Stimulated activated memory B cell treated with anti-CD40 and anti-IgM and Interleukin-4, amounts not matched to agents 10 μg/mL and 1 μg/mL and 100 μg/mL, for 72 hours (primary cell): ENCODE data around the gene DNAH14.

Source experiments
- ATAC-seq: fragments of 150-1000 bp; cut with Tn5 transposase; 2 replicates; pipeline ENCODE4 v1.10.0; 2021
- H3K27ac Mint-ChIP-seq: one replicate; pipeline ENCODE4 v1.8.0; 2022; ENCODE audit warnings: mild to moderate bottlenecking, mixed read lengths
- H3K27me3 Mint-ChIP-seq: one replicate; pipeline ENCODE4 v1.8.0; 2022; ENCODE audit warnings: mixed read lengths
- H3K36me3 Mint-ChIP-seq: one replicate; pipeline ENCODE4 v1.8.0; 2022; ENCODE audit warnings: mixed read lengths
- H3K4me1 Mint-ChIP-seq: one replicate; pipeline ENCODE4 v1.8.0; 2022; ENCODE audit warnings: mixed read lengths
- H3K4me3 Mint-ChIP-seq: one replicate; pipeline ENCODE4 v1.8.0; 2022; ENCODE audit warnings: mild to moderate bottlenecking, moderate library complexity, mixed read lengths
- H3K9me3 Mint-ChIP-seq: one replicate; pipeline ENCODE4 v1.8.0; 2022; ENCODE audit warnings: mixed read lengths

DNAH14 gene

DNA sequence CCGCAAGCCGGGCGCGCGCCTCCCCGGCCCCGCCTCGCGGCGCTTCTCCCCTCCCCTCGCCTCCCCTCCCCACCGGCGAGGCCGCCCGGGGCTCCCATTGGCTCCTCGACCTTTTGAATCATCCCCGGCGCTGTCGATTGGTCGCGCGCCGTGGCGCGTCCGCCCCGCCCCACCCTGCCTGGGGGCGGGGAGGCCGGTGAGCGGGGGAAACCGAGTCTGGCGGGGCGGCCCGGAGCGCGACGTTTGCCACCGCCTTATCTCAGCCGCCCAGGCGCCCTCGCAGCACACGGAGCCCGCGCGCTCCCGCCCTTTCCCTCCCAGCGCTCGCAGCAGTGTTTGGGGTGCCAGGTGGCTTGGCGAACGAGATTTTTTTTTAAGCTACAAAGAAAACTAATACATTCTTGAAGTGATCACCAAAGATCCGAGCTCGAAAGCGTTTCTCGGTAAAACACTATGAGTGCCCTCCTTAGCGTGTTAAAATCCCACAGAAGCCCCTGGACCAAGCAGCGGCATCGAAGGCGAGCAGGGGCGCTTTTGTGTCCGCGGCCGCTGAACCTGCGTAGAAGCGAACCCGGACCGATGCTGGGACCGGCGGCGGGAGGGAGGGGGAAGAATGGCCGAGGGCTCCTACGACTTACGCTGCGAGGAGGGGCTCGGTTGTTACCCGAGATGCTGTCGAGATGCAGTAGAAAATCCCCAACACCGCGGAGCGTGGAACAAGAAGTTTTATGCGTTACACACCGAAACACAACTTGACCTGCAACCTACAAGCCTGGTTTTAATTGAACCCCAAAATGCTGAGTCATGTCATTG, 498.8 kb downstream of the DNAH14 start:
- no peaks in the 10 kb centered on the region for H3K27me3 Mint-ChIP-seq
- peak; percentile 97 for ATAC-seq

DNA sequence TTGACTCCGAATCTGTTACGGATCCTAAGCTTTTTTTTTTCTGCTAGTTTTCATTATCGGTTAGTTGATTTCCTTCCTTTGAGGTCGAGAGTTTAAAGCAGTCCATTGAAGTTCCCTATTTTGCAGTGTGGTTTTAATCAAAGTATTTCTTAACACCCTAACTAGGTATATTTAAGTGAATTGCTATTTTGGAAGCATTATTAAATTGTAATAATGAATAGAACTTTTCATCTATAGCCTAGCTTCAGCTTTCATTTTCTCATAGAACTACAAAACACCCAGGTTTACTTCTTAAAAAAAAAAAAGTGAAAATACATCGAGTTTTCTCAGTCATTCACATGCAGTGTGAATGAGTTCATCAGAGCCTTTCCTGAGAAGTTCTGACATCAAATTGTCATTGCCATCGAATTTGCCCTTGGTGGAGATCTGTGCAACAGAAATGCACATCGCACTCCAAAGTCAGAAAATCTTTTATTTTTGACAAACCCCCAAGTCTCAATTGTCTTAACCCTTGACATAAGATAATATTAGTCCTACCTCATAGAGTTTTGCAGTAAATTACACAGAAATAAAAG, 499.5 kb downstream of the DNAH14 start:
- no peak for ATAC-seq
- peaks cover 27% of the 10 kb centered on the region for H3K4me1 Mint-ChIP-seq
- H3K9me3 Mint-ChIP-seq: no peaks in the 10 kb centered on the region
- peak overlapping the region; percentile 86 for H3K4me3 Mint-ChIP-seq
- peak overlapping the region; percentile 46 for H3K27ac Mint-ChIP-seq
- H3K27me3 Mint-ChIP-seq: no peaks in the 10 kb centered on the region
- no peaks in the 10 kb centered on the region for H3K36me3 Mint-ChIP-seq

More for the DNA sequence above, 498.8 kb downstream of the DNAH14 start:
- no peaks in the 10 kb centered on the region for H3K9me3 Mint-ChIP-seq
- H3K4me1 Mint-ChIP-seq: peaks cover 32% of the 10 kb centered on the region
- H3K4me3 Mint-ChIP-seq: peak overlapping the region; percentile 86
- peaks cover 5% of the 10 kb centered on the region for H3K36me3 Mint-ChIP-seq
- H3K27ac Mint-ChIP-seq: peak overlapping the region; percentile 46

DNA sequence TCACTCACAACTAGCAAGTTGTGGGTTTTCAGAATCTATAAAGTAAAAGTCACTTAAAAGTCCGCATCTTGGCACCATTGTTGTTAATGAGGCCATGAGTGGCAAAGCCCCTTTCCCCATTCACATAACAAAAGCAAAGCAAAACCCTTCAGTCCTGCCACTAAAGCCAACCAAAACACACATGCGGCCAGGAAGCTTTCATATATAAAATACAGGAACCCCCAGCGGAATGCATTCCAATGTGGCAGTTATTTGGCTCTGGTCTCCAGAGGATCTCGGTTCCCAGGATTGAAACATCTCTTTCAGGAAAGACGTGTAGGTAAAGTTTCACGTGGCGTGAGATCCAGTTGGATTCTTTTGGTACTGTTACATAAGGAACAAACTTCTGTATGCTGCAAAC, 500.8 kb downstream of the DNAH14 start:
- Mint-ChIP-seq H3K4me3 (no peak overlapping the region), H3K9me3 (no peaks in the 10 kb centered on the region), H3K27ac (no peak overlapping the region), H3K27me3 (no peaks in the 10 kb centered on the region), H3K4me1 (peaks cover 25% of the 10 kb centered on the region), H3K36me3 (no peaks in the 10 kb centered on the region)
- ATAC-seq: no peak

DNA sequence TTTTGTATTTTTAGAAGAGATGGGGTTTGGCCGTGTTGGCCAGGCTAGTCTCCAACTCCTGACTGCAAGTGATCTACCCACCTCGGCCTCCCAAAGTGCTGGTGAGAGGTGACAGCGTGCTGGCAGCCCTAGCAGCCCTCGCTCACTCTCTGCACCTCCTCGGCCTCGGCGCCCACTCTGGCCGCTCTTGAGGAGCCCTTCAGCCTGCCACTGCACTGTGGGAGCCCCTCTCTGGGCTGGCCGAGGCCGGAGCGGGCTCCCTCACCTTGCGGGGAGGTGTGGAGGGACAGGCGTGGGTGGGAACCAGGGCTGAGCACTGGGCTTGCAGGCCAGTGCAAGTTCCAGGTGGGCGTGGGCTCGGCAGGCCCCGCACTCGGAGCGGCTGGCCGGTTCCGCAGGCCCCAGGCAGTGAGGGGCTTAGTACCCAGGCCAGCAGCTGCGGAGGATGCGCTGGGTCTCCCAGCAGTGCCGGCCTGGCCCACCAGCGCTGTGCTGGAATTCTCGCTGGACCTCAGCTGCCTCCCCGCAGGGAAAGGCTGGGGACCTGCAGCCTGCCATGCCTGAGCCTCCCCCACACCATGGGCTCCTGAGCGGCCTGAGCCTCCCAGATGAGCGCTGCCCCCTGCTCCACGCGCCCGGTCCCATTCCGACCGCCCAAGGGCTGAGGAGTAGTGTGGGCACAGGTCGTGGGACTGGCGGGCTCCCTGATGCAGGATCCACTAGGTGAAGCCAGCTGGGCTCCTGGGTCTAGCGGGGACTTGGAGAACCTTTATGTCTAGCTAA, 501.8 kb downstream of the DNAH14 start:
- Mint-ChIP-seq H3K36me3 (no peaks in the 10 kb centered on the region), H3K27ac (no peak overlapping the region), H3K9me3 (no peaks in the 10 kb centered on the region), H3K4me1 (peaks cover 25% of the 10 kb centered on the region), H3K4me3 (no peak overlapping the region), H3K27me3 (no peaks in the 10 kb centered on the region)
- no peak for ATAC-seq

DNA sequence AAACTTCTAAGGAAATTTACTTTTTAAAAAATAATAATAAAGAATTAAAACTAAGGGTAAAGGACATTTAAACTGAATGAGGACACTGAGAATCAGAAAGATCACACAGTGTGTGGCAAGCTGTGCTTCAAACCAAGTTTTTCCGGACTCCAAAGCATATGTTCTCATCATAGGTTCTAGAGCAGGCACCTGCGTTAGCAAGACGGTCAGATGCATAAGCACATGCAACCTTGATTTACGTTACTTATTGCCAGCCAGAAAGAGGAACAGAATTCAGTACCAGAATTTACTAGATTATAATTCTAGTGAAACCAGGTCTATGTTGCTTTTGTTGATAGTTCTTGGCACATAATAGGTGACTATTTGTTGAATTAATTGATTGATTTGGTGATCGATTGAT, 504.6 kb downstream of the DNAH14 start:
- H3K27ac Mint-ChIP-seq: no peak overlapping the region
- no peaks in the 10 kb centered on the region for H3K9me3 Mint-ChIP-seq
- no peaks in the 10 kb centered on the region for H3K27me3 Mint-ChIP-seq
- ATAC-seq: no peak
- peaks cover 23% of the 10 kb centered on the region for H3K4me1 Mint-ChIP-seq
- H3K36me3 Mint-ChIP-seq: no peaks in the 10 kb centered on the region
- no peak overlapping the region for H3K4me3 Mint-ChIP-seq

DNA sequence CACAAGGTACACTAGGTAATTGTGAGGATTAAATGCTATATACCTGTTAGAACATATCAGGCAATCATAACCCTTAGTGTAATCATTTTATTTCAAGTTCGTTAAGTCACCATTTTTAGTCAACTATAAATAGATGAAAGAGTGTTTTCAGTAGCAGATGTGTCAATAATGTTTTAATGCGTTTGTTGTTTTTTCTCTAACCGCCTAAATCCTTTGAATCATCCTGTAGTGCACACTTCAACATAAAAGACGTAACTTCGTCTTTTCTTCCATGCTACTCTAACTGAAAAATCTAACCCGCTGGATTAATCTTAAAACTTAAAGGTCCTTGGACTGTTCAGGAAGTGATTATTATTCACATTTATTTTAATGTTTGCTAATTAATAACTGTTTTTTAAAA, 505.6 kb downstream of the DNAH14 start:
- H3K27me3 Mint-ChIP-seq: no peaks in the 10 kb centered on the region
- no peak for ATAC-seq
- H3K4me3 Mint-ChIP-seq: no peak overlapping the region
- peaks cover 23% of the 10 kb centered on the region for H3K4me1 Mint-ChIP-seq
- H3K9me3 Mint-ChIP-seq: no peaks in the 10 kb centered on the region
- H3K36me3 Mint-ChIP-seq: no peaks in the 10 kb centered on the region
- H3K27ac Mint-ChIP-seq: peak overlapping the region; percentile 79

DNA sequence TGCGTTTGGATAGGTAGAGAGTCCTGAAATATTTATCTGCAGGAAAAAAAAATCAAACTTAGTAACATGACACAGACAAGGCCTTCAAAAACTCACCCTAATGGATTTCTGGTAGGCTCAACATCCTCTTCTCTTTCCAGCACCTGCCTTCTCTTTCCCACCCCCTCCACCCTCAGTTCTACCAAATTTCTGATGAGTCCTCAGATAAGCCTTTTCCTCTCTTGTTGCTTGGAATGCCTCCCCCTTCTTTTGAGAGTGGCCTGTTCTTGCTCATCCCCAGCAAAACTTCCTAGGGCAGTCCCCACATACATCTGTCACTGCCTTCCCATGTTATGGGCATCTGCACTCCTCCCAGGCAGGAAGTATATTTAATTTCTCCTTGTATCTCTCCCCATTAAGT, 506.0 kb downstream of the DNAH14 start:
- no peak for ATAC-seq
- no peaks in the 10 kb centered on the region for H3K9me3 Mint-ChIP-seq
- H3K4me3 Mint-ChIP-seq: peak overlapping the region; percentile 55
- no peaks in the 10 kb centered on the region for H3K27me3 Mint-ChIP-seq
- no peaks in the 10 kb centered on the region for H3K36me3 Mint-ChIP-seq
- peak overlapping the region; percentile 79 for H3K27ac Mint-ChIP-seq
- peaks cover 23% of the 10 kb centered on the region for H3K4me1 Mint-ChIP-seq

DNA sequence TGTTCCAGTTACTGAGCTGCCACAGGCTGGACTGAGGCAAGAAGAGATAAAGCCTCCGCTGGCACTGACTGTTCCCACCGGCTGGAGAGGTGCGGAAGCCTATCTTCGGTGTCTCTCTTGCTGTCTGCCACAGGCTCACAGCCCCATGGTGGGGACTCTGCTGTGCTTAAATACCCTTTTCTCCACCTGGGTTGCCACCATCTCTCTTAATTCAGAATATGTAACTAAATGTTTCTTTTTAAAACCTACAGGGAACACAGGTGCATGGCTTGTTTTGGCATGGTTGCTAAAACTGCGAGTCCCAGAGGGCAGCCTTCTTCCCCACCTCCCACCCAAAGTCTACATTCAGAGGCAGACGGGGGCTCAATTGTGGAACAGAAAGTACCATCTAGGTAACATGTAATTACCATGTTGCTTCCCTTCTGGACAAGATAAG, 506.5 kb downstream of the DNAH14 start:
- no peaks in the 10 kb centered on the region for H3K36me3 Mint-ChIP-seq
- peak overlapping the region; percentile 55 for H3K4me3 Mint-ChIP-seq

DNA sequence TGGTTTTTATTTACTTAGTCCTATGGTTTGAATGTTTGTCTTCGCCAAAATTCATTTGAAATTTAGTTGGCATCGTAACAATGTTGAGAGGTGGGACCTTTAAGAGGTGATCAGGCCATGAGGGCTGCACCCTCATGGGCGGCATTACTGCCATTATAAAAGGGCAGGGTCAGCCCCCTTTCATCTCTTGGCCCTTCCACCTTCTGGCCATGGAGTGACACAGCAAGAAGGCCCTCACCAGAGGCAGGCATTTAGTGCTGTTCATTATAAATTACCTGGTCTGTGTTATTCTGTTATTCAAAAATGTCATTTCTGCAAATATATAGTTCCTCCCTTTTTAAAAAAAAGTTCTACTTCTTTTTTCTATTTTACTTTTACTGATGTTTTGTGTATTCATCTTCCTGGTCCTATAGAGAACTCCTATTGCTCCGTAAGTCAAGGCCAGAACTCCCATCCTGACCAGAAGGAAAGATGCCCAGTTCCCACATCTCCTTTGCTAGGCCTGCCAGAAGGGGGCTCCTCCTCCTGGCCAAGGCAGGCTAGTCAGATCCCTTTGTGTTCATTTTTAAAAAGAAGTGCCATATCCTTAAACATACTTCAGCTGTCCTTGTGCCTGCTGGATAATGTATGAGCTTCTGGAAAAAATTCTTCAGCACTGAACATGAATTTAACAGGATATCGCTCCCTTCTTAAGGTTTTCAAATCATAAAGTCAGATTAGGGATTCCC, 508.4 kb downstream of the DNAH14 start:
- H3K4me1 Mint-ChIP-seq: peaks cover 41% of the 10 kb centered on the region
- peak overlapping the region; percentile 48 for H3K27ac Mint-ChIP-seq
- ATAC-seq: no peak
- H3K9me3 Mint-ChIP-seq: no peaks in the 10 kb centered on the region
- no peaks in the 10 kb centered on the region for H3K27me3 Mint-ChIP-seq
- no peak overlapping the region for H3K4me3 Mint-ChIP-seq
- H3K36me3 Mint-ChIP-seq: no peaks in the 10 kb centered on the region

More for the DNA sequence above, 506.5 kb downstream of the DNAH14 start:
- H3K27me3 Mint-ChIP-seq: no peaks in the 10 kb centered on the region
- no peaks in the 10 kb centered on the region for H3K9me3 Mint-ChIP-seq
- peaks cover 23% of the 10 kb centered on the region for H3K4me1 Mint-ChIP-seq
- peak; percentile 84 for ATAC-seq
- H3K27ac Mint-ChIP-seq: peak overlapping the region; percentile 79

DNA sequence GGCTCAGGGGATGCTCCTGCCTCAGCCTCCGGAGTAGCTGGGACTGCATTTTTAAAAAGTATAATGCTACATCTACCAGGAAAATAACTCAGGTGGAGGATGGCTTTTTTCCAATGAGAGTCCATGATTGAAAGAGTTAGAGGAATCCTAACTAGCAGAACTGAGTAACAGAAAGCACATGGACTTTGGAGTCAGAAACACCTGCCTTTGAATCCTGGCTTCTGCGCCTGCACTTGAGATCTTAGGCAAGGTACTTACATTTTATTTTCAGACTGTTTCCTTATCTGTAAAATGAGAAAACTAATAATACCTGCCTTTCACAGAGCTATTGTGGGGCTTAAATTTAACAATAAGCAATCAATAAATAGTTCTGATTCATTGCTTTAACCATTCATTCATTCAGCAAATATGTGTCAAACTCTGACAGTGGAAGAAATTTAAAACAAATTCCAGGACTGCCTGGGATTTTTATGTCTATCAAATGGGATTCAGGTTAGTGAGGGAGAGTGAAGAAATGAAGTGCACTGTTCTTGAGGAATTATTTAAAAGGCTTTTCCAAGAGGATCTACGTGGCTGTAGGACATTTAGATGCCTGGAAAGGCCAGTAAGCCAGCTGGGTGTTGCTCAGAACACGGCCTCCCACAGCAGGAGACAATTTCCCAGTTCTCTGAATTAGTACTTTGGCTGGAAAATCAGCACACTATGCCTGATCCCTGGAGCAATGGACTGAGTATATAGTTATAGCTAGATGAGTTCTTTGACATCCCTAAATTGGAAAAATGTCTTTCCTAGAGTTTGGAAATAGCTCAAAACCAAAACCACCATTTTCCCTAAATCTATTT, 511.1 kb downstream of the DNAH14 start:
- H3K27ac Mint-ChIP-seq: no peak overlapping the region
- H3K4me1 Mint-ChIP-seq: peaks cover 56% of the 10 kb centered on the region
- no peaks in the 10 kb centered on the region for H3K36me3 Mint-ChIP-seq
- H3K9me3 Mint-ChIP-seq: no peaks in the 10 kb centered on the region
- H3K4me3 Mint-ChIP-seq: no peak overlapping the region
- ATAC-seq: no peak
- no peaks in the 10 kb centered on the region for H3K27me3 Mint-ChIP-seq

DNA sequence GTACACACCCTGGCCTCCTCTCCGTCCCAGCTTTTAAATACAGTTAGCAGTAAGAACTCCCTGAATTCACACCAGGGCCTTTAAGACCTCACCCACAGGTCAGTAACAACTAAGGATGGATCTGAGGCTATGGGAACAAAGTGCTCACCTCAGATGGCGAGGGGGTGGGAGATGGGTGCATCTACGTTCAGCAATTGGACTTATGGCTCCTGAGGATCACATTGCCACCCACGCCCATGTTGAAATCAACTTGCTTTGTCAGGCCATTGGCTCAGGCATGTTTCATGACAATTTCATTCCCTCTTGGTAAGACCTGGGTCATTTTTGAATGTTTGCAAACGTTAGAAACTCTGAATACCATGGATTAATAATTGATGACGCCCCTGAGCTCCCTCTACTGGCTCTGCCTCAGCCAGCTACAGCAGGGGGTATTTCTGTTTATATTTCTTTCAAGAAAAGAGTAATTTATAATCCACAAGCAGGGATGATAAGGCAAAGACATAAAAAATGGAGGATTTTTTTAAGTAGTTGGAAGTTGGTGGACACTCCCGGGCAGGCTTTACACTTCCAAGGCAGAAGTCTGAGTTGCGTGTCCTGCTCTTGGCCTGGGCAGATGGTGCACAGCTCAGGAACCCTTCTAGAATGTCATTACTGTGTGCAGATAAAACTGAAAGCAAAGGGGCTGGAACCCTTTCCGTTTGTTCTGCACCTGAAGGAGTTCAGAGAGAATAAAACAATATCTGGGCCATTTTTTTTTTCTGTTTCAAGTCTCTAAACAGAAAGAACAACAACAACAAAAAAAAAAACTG, 512.0 kb downstream of the DNAH14 start:
- Mint-ChIP-seq H3K4me3 (no peak overlapping the region), H3K9me3 (no peaks in the 10 kb centered on the region), H3K36me3 (no peaks in the 10 kb centered on the region), H3K27me3 (no peaks in the 10 kb centered on the region), H3K4me1 (peaks cover 51% of the 10 kb centered on the region), H3K27ac (peak overlapping the region; percentile 72)
- no peak for ATAC-seq

DNA sequence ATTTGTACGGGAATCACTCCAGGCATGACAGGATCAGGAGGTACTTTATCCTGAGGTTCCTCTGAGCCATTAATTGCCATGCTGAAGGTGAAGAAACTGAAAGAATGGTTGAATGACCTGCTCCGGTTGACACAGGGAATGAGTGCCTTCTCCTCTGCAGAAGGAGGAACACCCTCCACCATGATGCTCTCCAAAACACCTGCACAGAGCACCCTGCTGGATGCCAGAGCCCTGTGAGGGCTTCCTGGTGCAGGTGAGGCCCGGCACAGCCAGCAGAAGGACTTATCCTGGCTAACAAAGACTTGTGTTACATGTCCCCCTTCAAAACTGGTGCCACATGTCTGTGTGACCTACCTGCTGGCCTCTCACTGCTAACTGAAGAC, 512.6 kb downstream of the DNAH14 start:
- H3K4me1 Mint-ChIP-seq: peaks cover 47% of the 10 kb centered on the region
- H3K27me3 Mint-ChIP-seq: no peaks in the 10 kb centered on the region
- no peak overlapping the region for H3K4me3 Mint-ChIP-seq

DNA sequence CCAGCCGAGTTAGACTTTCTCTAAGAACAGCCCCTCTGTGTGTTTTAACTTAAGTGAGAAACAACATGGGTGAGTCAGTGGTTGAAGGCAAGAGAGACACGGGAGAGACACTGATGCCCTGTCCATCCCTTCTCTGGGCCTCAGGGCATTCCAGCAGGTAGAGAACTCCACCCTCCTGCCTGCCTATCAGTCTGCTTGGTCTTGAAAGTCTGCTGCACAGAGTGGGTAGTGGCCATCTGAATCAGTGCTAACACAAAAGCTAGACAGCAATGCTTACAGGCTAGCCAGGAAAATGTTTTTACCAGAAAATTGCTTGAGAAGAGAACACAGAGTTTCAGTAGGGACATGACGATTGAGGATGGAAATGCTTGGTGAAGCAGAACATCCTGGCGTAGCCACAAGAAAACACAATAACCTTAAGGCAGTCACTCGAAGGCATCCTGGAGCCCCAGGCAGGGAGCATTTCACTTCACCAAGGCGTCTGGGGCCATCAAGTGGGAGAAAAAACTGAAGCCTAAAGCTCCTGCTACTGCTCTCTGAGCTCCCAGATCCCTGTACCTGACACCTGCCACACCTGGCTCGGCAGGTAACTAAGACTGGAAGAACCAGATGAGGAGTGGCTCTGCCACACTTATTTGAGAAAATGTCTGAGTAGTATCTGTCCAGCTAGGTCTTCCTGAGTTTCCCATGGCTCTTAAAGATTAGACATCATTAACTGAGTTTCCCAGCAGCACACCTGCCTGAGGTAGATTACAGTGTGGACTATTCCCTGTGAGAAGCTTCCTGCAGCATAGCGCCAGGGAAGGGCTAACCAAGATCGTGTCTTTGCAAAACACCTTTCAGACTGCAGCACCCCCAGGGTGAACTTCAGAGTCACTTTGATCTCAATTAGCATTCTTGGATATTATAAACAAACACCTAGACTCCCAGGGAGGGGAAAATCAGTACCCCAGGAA, 516.4 kb downstream of the DNAH14 start:
- no peak for ATAC-seq
- H3K27me3 Mint-ChIP-seq: no peaks in the 10 kb centered on the region
- H3K36me3 Mint-ChIP-seq: no peaks in the 10 kb centered on the region
- peak overlapping the region; percentile 67 for H3K4me3 Mint-ChIP-seq
- H3K9me3 Mint-ChIP-seq: no peaks in the 10 kb centered on the region
- H3K4me1 Mint-ChIP-seq: peaks cover 47% of the 10 kb centered on the region
- H3K27ac Mint-ChIP-seq: peak overlapping the region; percentile 92

More for the DNA sequence above, 512.6 kb downstream of the DNAH14 start:
- H3K27ac Mint-ChIP-seq: peak overlapping the region; percentile 72
- ATAC-seq: no peak
- no peaks in the 10 kb centered on the region for H3K9me3 Mint-ChIP-seq
- no peaks in the 10 kb centered on the region for H3K36me3 Mint-ChIP-seq
